Stimulated activated CD8-positive, alpha-beta memory T cell treated with anti-CD3 and anti-CD28 coated beads, Interleukin-15, amount 100 ng/mL, for 24 hours (primary cell): ENCODE measurements around the gene OR2V1.
"Not testable (repeated sequence)": the region's sequence is repeated elsewhere in the genome, so short reads cannot be mapped to it uniquely, and the experiment has no call there.

Experiments
- DNase-seq: peaks from one replicate; pipeline ENCODE4 v3.0.0-alpha.2; 2020; ENCODE audit warnings: low read depth

The OR2V1 gene

GRCh38 chr5:181101930-181102674, 28.9 kb downstream of the OR2V1 start:
- not testable (repeated sequence) for DNase-seq

GRCh38 chr5:181101030-181101641, 29.8 kb downstream of the OR2V1 start:
- DNase-seq, result not testable (repeated sequence)

GRCh38 chr5:181100121-181100875, 30.7 kb downstream of the OR2V1 start:
- DNase-seq, result no peak

GRCh38 chr5:181099602-181100086, 31.3 kb downstream of the OR2V1 start:
- DNase-seq, result no peak

GRCh38 chr5:181098762-181099601, 32.0 kb downstream of the OR2V1 start:
- DNase-seq, result no peak

GRCh38 chr5:181097759-181098491, 33.0 kb downstream of the OR2V1 start:
- DNase-seq, result not testable (repeated sequence)

- DNase-seq, result not testable (repeated sequence)
Measured at GRCh38 chr5:181097383-181097753, 33.6 kb downstream of the OR2V1 start.

- DNase-seq, result not testable (repeated sequence)
Measured at GRCh38 chr5:181096721-181097382, 34.1 kb downstream of the OR2V1 start.

- DNase-seq, result not testable (repeated sequence)
Measured at GRCh38 chr5:181095162-181095561, 35.8 kb downstream of the OR2V1 start.

GRCh38 chr5:181092428-181092827, 38.5 kb downstream of the OR2V1 start:
- no peak for DNase-seq

- DNase-seq, result no peak
Measured at GRCh38 chr5:181088289-181088688, 42.7 kb downstream of the OR2V1 start.

- no peak for DNase-seq
Measured at GRCh38 chr5:181087309-181087708, 43.7 kb downstream of the OR2V1 start.

- DNase-seq, result no peak
Measured at GRCh38 chr5:181086884-181087205, 44.1 kb downstream of the OR2V1 start.

- no peak for DNase-seq
Measured at GRCh38 chr5:181086026-181086883, 44.7 kb downstream of the OR2V1 start.

- no peak for DNase-seq
Measured at GRCh38 chr5:181084621-181085195, 46.3 kb downstream of the OR2V1 start.

GRCh38 chr5:181081989-181082388, 49.0 kb downstream of the OR2V1 start:
- no peak for DNase-seq

GRCh38 chr5:181076920-181077319, 54.0 kb downstream of the OR2V1 start:
- no peak for DNase-seq
